OCI-LY3 (cell line): ENCODE results near the gene OR1E1.
"Not testable (repeated sequence)": the region's sequence is repeated elsewhere in the genome, so short reads cannot be mapped to it uniquely, and the experiment has no call there.

Experiments
- H2AFZ ChIP-seq: fragments of 200-600, 300-600 bp; shearing (Covaris generic); 2 replicates; pipeline ENCODE4 v1.6.0; 2014; ENCODE audit warnings: antibody characterized with exemption, low read depth, low read length
- H3K27ac ChIP-seq: fragments of 200-600, 300-600 bp; sonication (generic); 2 replicates; pipeline ENCODE4 v1.5.1; 2014; ENCODE audit warnings: mild to moderate bottlenecking, low read length, moderate library complexity, mixed read lengths
- H3K27me3 ChIP-seq: fragments of 200-600, 300-600 bp; sonication (generic); 2 replicates; pipeline ENCODE4 v1.6.1; 2014; ENCODE audit warnings: low read depth, low read length, mixed read lengths
- H3K36me3 ChIP-seq: fragments of 200-600, 300-600 bp; sonication (generic); replicated peaks from 2 replicates; pipeline ENCODE3; 2014; ENCODE audit warnings: low read depth, low read length, mixed read lengths
- H3K4me1 ChIP-seq: fragments of 300-600, 200-600 bp; sonication (generic); 2 replicates; pipeline ENCODE4 v1.6.1; 2014; ENCODE audit warnings: low read length, mixed read lengths
- H3K4me2 ChIP-seq: fragments of 200-600, 300-600 bp; sonication (generic); 2 replicates; pipeline ENCODE4 v1.6.1; 2014; ENCODE audit warnings: low read length, mixed read lengths
- H3K4me3 ChIP-seq: fragments of 300-600, 200-600 bp; sonication (generic); 2 replicates; pipeline ENCODE4 v1.5.1; 2014; ENCODE audit warnings: antibody characterized with exemption, mild to moderate bottlenecking, low read length, moderate library complexity
- H3K79me2 ChIP-seq: fragments of 300-600, 200-600 bp; shearing (Covaris generic); 2 replicates; pipeline ENCODE4 v1.6.1; 2014; ENCODE audit warnings: mild to moderate bottlenecking, low read length, mixed read lengths
- H3K9ac ChIP-seq: fragments of 300-600, 200-600 bp; shearing (Covaris generic); 2 replicates; pipeline ENCODE4 v1.6.0; 2014; ENCODE audit warnings: mild to moderate bottlenecking, low read length, moderate library complexity
- H3K9me3 ChIP-seq: fragments of 200-600, 300-600 bp; shearing (Covaris generic); 2 replicates; pipeline ENCODE4 v1.6.1; 2014; ENCODE audit warnings: low read length, mixed read lengths; ENCODE audit not compliant: insufficient read depth
- H4K20me1 ChIP-seq: fragments of 200-600, 300-600 bp; sonication (generic); 2 replicates; pipeline ENCODE4 v1.6.1; 2016; ENCODE audit warnings: low read length, mixed read lengths; ENCODE audit not compliant: insufficient read depth
- EZH2phosphoT487 ChIP-seq: fragments of 200-600 bp; shearing (Covaris generic); IDR thresholded peaks from 2 replicates; pipeline ENCODE4 v1.6.1; 2018; ENCODE audit warnings: antibody characterized with exemption, mixed run types, low read depth
- TF ChIP-seq, protein P1 (sequence below): fragments of 200-600, 300-600 bp; sonication (generic); IDR thresholded peaks from 2 replicates; pipeline ENCODE4 v1.5.1; 2014; ENCODE audit warnings: antibody characterized with exemption, low read length, low read depth

Gene OR1E1

DNA sequence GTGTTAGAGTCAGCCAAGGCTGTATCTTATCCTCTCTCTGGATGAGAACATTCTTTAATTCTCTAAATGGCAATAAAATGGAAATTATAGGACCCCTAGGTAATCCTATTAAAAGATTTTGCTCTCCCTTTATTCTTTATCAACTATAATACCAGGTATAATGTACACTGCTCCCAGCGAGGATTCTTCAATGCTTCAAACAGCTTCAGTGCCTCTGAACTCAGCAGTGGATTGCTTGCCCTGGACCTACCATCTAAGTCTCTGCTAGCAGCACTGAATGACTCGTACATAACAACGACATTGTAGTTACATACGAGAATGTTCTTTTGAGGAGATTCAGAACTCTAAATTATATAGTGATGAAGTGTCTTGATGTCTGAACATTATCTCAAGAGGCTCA is 8.4 kb downstream of the OR1E1 start:
- Histone ChIP-seq H4K20me1 (no peaks in the 10 kb centered on the region), H3K36me3 (no peaks in the 10 kb centered on the region), H3K4me3 (no peak overlapping the region), H3K9ac (no peak overlapping the region), H2AFZ (no peak overlapping the region), H3K9me3 (no peaks in the 10 kb centered on the region), H3K4me2 (no peak overlapping the region), H3K4me1 (no peaks in the 10 kb centered on the region), H3K79me2 (no peaks in the 10 kb centered on the region), H3K27me3 (no peaks in the 10 kb centered on the region), H3K27ac (no peak overlapping the region)
- TF ChIP-seq EZH2phosphoT487: no peak
- TF ChIP-seq, protein P1, sequence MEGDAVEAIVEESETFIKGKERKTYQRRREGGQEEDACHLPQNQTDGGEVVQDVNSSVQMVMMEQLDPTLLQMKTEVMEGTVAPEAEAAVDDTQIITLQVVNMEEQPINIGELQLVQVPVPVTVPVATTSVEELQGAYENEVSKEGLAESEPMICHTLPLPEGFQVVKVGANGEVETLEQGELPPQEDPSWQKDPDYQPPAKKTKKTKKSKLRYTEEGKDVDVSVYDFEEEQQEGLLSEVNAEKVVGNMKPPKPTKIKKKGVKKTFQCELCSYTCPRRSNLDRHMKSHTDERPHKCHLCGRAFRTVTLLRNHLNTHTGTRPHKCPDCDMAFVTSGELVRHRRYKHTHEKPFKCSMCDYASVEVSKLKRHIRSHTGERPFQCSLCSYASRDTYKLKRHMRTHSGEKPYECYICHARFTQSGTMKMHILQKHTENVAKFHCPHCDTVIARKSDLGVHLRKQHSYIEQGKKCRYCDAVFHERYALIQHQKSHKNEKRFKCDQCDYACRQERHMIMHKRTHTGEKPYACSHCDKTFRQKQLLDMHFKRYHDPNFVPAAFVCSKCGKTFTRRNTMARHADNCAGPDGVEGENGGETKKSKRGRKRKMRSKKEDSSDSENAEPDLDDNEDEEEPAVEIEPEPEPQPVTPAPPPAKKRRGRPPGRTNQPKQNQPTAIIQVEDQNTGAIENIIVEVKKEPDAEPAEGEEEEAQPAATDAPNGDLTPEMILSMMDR: no peak

DNA sequence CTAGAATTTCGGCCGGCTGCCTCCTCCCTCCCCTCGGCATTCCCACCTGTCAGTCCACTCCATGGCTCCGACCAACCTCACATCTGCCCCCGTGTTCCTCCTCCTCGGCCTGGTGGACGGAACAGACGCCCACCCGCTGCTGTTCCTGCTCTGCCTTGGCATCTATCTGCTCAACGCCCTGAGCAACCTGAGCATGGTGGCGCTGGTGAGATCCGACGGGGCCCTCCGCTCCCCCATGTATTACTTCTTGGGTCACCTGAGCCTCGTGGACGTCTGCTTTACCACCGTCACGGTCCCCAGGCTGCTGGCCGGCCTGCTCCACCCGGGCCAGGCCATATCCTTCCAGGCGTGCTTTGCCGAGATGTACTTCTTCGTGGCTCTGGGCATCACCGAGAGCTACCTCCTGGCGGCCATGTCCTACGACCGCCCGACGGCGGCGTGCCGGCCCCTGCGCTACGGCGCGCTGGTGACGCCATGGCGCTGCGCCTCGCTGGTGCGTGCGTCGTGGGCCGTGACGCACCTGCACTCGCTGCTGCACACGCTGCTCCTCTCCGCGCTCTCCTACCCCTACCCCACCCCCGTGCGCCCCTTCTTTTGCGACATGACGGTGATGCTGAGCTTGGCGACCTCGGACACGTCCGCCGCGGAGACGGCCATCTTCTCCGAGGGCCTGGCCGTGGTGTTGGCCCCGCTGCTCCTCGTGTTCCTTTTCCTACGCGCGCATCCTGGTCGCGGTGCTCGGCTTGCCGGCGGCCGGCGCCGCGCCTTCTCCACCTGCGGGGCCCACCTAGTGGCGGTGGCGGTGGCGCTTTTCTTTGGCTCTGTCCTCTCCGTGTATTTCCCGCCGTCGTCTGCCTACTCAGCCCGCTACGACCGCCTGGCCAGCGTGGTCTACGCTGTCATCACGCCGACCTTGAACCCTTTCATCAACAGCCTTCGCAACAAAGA is 12.1 kb downstream of the OR1E1 start, which contains the start of gene OR3A2:
Gene OR3A2 (minus strand): TSS at position 440 of the 948 bp plus-strand sequence.
- Histone ChIP-seq H3K4me2 (no peak within 1 kb of the TSS), H3K9ac (no peak within 1 kb of the TSS), H3K79me2 (no peaks in the 10 kb centered on the region), H4K20me1 (no peaks in the 10 kb centered on the region), H3K9me3 (no peaks in the 10 kb centered on the region), H2AFZ (no peak within 1 kb of the TSS), H3K4me1 (no peaks in the 10 kb centered on the region), H3K27me3 (no peaks in the 10 kb centered on the region), H3K36me3 (no peaks in the 10 kb centered on the region), H3K27ac (no peak within 1 kb of the TSS), H3K4me3 (no peak within 1 kb of the TSS)
- TF ChIP-seq, protein P1: no peak
- no peak for TF ChIP-seq EZH2phosphoT487

DNA sequence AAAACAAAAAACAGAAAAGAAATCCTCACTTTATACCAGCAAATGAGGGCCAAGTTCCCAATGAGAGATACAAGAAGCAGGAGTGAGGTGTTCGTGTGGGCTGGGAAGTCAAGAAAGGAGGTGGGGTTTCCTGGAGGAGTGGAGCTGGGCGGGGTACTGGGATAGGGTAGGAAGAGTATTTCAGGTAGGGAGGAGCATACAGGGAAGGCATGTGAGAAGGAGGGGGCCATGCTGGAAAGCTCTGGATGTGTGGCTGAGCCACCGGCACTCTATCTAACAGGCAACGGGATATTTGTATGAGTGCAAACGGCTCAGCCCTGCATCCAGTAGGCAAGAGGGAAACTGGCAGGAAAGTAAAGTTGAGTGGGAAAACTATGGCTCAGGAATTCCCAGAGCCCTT is 16.3 kb downstream of the OR1E1 start:
- Histone ChIP-seq H2AFZ (no peak overlapping the region), H3K27me3 (peaks cover 5% of the 10 kb centered on the region; the same call in 1 of the 2 replicates), H3K27ac (no peak overlapping the region), H4K20me1 (no peaks in the 10 kb centered on the region), H3K4me1 (peaks cover 11% of the 10 kb centered on the region), H3K4me3 (no peak overlapping the region), H3K9me3 (no peaks in the 10 kb centered on the region), H3K36me3 (no peaks in the 10 kb centered on the region), H3K9ac (no peak overlapping the region), H3K79me2 (no peaks in the 10 kb centered on the region), H3K4me2 (no peak overlapping the region)
- TF ChIP-seq, protein P1: no peak
- TF ChIP-seq EZH2phosphoT487: no peak

DNA sequence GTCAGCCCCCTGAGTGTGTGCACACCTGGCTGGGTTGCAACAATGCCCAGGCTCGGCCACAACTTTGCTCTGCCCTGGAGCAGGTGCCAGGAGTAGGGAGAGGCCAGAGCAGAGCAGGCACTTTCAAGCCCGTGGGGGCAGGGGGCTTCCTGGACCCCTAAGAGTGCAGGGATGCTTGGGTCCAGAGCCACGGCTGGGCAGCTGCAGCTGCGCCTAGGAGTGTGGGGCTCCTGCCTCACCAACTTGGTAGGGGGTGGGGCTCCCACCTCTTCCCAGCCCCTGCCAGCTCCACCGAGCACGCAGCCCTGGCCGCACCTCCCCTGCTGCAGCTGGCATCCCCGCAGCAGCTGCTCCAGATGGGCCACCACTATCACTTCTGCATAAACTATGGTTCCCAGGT is 19.9 kb downstream of the OR1E1 start:
- no peak overlapping the region for H2AFZ ChIP-seq
- H3K4me2 ChIP-seq: 0 out of 2 replicates have a peak overlapping the region, but pooled peaks have one; percentile 12
- no peaks in the 10 kb centered on the region for H4K20me1 ChIP-seq
- peaks cover 11% of the 10 kb centered on the region for H3K4me1 ChIP-seq
- peaks cover 5% of the 10 kb centered on the region; the same call in 1 of the 2 replicates for H3K27me3 ChIP-seq
- no peak overlapping the region for H3K27ac ChIP-seq
- TF ChIP-seq EZH2phosphoT487: no peak
- TF ChIP-seq, protein P1: no peak
- no peaks in the 10 kb centered on the region for H3K79me2 ChIP-seq
- no peaks in the 10 kb centered on the region for H3K9me3 ChIP-seq
- no peak overlapping the region for H3K9ac ChIP-seq
- no peak overlapping the region for H3K4me3 ChIP-seq
- no peaks in the 10 kb centered on the region for H3K36me3 ChIP-seq

DNA sequence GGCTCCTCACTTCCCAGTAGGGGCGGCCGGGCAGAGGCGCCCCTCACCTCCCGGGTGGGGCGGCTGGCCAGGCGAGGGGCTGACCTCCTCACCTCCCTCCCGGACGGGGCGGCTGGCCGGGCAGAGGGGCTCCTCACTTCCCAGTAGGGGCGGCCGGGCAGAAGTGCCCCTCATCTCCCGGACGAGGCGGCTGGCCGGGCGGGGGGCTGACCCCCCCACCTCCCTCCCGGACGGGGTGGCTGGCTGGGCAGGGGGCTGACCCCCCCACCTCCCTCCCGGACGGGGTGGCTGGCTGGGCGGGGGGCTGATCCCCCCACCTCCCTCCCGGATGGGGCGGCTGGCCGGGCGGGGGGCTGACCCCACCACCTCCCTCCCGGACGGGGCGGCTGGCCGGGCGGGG is 27.0 kb downstream of the OR1E1 start:
- H2AFZ ChIP-seq, H3K27ac ChIP-seq, H3K27me3 ChIP-seq, H3K9me3 ChIP-seq, H3K4me3 ChIP-seq, H3K4me2 ChIP-seq, H3K9ac ChIP-seq, H3K36me3 ChIP-seq, H3K4me1 ChIP-seq, H3K79me2 ChIP-seq, H4K20me1 ChIP-seq: not testable (repeated sequence)
